ENCODE results near the gene RASGEF1B.
A peak's percentile ranks its signal among the peaks of the same experiment; 100 is the strongest.

The RASGEF1B gene

DNA sequence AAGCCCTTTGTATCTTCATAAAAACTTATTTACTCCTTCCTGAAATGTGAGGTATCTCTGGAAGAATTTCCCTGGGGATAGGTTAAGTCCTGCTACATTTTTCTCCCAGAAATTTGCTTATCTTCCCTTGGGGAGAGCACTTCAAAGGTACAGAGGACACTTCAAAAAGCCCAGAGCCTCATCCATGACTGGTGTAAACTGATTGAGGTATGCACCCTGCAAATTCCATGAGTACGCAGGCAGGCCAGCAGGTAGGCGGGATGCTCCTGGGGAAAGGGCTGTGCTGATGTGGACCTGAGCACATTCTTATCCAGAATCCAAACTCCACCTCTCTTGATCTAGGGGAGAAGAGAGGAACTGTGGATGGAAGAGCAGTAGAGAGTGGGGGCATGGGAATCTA is 26.3 kb upstream of the RASGEF1B start:
- Histone ChIP-seq H4K91ac (ENCODE audit: low read length) (no peak overlapping the region), H3K36me3 (ENCODE audit: control insufficient read depth in 1 of 2, insufficient read depth in 2 of 2, low read depth in 1 of 2, low read length in 2 of 2) (no peaks in the 10 kb centered on the region), H2AK5ac (ENCODE audit: low read length, severe bottlenecking) (no peak overlapping the region), H3K18ac (ENCODE audit: low read depth in 1 of 2, low read length in 2 of 2) (no peak overlapping the region), H3K27me3 (ENCODE audit: control insufficient read depth in 1 of 2, insufficient read depth in 1 of 2, low read length in 2 of 2) (peaks cover 5 to 27% of the 10 kb centered on the region in 2 experiments), H4K8ac (ENCODE audit: low read length) (no peak overlapping the region), H2AFZ (ENCODE audit: low read depth, low read length) (no peak overlapping the region), H3K9ac (ENCODE audit: low read length) (no peak overlapping the region), H3K9me3 (ENCODE audit: control insufficient read depth, low read length) (no peaks in the 10 kb centered on the region), H3K4me2 (ENCODE audit: low read length, poor library complexity, severe bottlenecking) (no peak overlapping the region), H3K14ac (ENCODE audit: low read length in 2 of 2) (no peak overlapping the region), H2BK5ac (ENCODE audit: low read depth, low read length, poor library complexity, severe bottlenecking) (no peak overlapping the region), H2BK12ac (ENCODE audit: low read length in 2 of 2) (no peak overlapping the region), H3K4me1 (ENCODE audit: control insufficient read depth, insufficient read depth, low read depth, low read length) (no peaks in the 10 kb centered on the region), H2BK15ac (ENCODE audit: low read depth, poor library complexity, severe bottlenecking) (no peak overlapping the region), H3K4ac (ENCODE audit: low read depth in 1 of 2, low read length in 2 of 2) (no peak overlapping the region), H2BK120ac (ENCODE audit: low read depth, low read length) (no peak overlapping the region), H3K79me1 (replicated peaks; ENCODE audit: low read length, poor library complexity, severe bottlenecking) (no peaks in the 10 kb centered on the region), H3K23ac (ENCODE audit: low read length in 2 of 2) (no peak overlapping the region), H3K27ac (ENCODE audit: low read length, poor library complexity, severe bottlenecking) (no peak overlapping the region), H3K4me3 (ENCODE audit: insufficient read depth in 1 of 2, low read depth in 1 of 2, low read length in 2 of 2) (no peak overlapping the region)
- no peak for DNase-seq
- WGBS: 86% methylated on average over 1 of the region's 2 CpGs

- H4K8ac ChIP-seq (ENCODE audit: low read length): no peak overlapping the region
- H4K91ac ChIP-seq (ENCODE audit: low read length): no peak overlapping the region
- no peak overlapping the region for H3K4ac ChIP-seq (ENCODE audit: low read depth in 1 of 2, low read length in 2 of 2)
- H2BK5ac ChIP-seq (ENCODE audit: low read depth, low read length, poor library complexity, severe bottlenecking): no peak overlapping the region
- H2BK12ac ChIP-seq (ENCODE audit: low read length in 2 of 2): no peak overlapping the region
- no peak overlapping the region for H2AFZ ChIP-seq (ENCODE audit: low read depth, low read length)
- H3K4me1 ChIP-seq (ENCODE audit: control insufficient read depth, insufficient read depth, low read depth, low read length): no peaks in the 10 kb centered on the region
- H3K27me3 ChIP-seq (ENCODE audit: control insufficient read depth in 1 of 2, insufficient read depth in 1 of 2, low read length in 2 of 2): peaks cover 0 to 12% of the 10 kb centered on the region in 2 experiments
- H3K4me3 ChIP-seq (ENCODE audit: insufficient read depth in 1 of 2, low read depth in 1 of 2, low read length in 2 of 2): no peak overlapping the region
- no peaks in the 10 kb centered on the region for H3K36me3 ChIP-seq (ENCODE audit: control insufficient read depth in 1 of 2, insufficient read depth in 2 of 2, low read depth in 1 of 2, low read length in 2 of 2)
- H3K9ac ChIP-seq (ENCODE audit: low read length): no peak overlapping the region
- no peak overlapping the region for H2AK5ac ChIP-seq (ENCODE audit: low read length, severe bottlenecking)
- H3K79me1 ChIP-seq (replicated peaks; ENCODE audit: low read length, poor library complexity, severe bottlenecking): no peaks in the 10 kb centered on the region
- H3K4me2 ChIP-seq (ENCODE audit: low read length, poor library complexity, severe bottlenecking): no peak overlapping the region
- no peak overlapping the region for H3K14ac ChIP-seq (ENCODE audit: low read length in 2 of 2)
- no peak overlapping the region for H3K23ac ChIP-seq (ENCODE audit: low read length in 2 of 2)
- peaks cover 3% of the 10 kb centered on the region for H3K9me3 ChIP-seq (ENCODE audit: control insufficient read depth, low read length)
- no peak overlapping the region for H3K27ac ChIP-seq (ENCODE audit: low read length, poor library complexity, severe bottlenecking)
- no peak for DNase-seq
- no peak overlapping the region for H2BK120ac ChIP-seq (ENCODE audit: low read depth, low read length)
- H3K18ac ChIP-seq (ENCODE audit: low read depth in 1 of 2, low read length in 2 of 2): no peak overlapping the region
- H2BK15ac ChIP-seq (ENCODE audit: low read depth, poor library complexity, severe bottlenecking): no peak overlapping the region
These were observed 23.6 kb upstream of the RASGEF1B start for GRCh38 chr4:81495345-81495744.

GRCh38 chr4:81494031-81494431 is 22.3 kb upstream of the RASGEF1B start:
- Histone ChIP-seq H3K9ac (ENCODE audit: low read length) (peak overlapping the region; percentile 78), H2BK15ac (ENCODE audit: low read depth, poor library complexity, severe bottlenecking) (no peak overlapping the region), H2BK12ac (ENCODE audit: low read length in 2 of 2) (no peak overlapping the region), H3K9me3 (ENCODE audit: control insufficient read depth, low read length) (peaks cover 3% of the 10 kb centered on the region), H2AFZ (ENCODE audit: low read depth, low read length) (no peak overlapping the region), H4K91ac (ENCODE audit: low read length) (no peak overlapping the region), H2BK5ac (ENCODE audit: low read depth, low read length, poor library complexity, severe bottlenecking) (no peak overlapping the region), H2BK120ac (ENCODE audit: low read depth, low read length) (no peak overlapping the region), H3K36me3 (ENCODE audit: control insufficient read depth in 1 of 2, insufficient read depth in 2 of 2, low read depth in 1 of 2, low read length in 2 of 2) (no peaks in the 10 kb centered on the region), H3K27me3 (ENCODE audit: control insufficient read depth in 1 of 2, insufficient read depth in 1 of 2, low read length in 2 of 2) (peaks cover 0 to 9% of the 10 kb centered on the region in 2 experiments), H3K4ac (ENCODE audit: low read depth in 1 of 2, low read length in 2 of 2) (no peak overlapping the region), H3K4me1 (ENCODE audit: control insufficient read depth, insufficient read depth, low read depth, low read length) (no peaks in the 10 kb centered on the region), H3K14ac (ENCODE audit: low read length in 2 of 2) (no peak overlapping the region), H3K79me1 (replicated peaks; ENCODE audit: low read length, poor library complexity, severe bottlenecking) (no peaks in the 10 kb centered on the region), H3K4me3 (ENCODE audit: insufficient read depth in 1 of 2, low read depth in 1 of 2, low read length in 2 of 2) (peak overlapping the region in 1 of 2 experiments; percentile 37), H3K4me2 (ENCODE audit: low read length, poor library complexity, severe bottlenecking) (no peak overlapping the region), H2AK5ac (ENCODE audit: low read length, severe bottlenecking) (no peak overlapping the region), H4K8ac (ENCODE audit: low read length) (no peak overlapping the region), H3K27ac (ENCODE audit: low read length, poor library complexity, severe bottlenecking) (no peak overlapping the region), H3K18ac (ENCODE audit: low read depth in 1 of 2, low read length in 2 of 2) (no peak overlapping the region), H3K23ac (ENCODE audit: low read length in 2 of 2) (no peak overlapping the region)
- WGBS: no CpG with 5 or more reads among the region's 1 CpG
- DNase-seq: peak; percentile 8

GRCh38 chr4:81492606-81493230 is 21.0 kb upstream of the RASGEF1B start:
- H4K8ac ChIP-seq (ENCODE audit: low read length): no peak overlapping the region
- no peak overlapping the region for H4K91ac ChIP-seq (ENCODE audit: low read length)
- H3K4me3 ChIP-seq (ENCODE audit: insufficient read depth in 1 of 2, low read depth in 1 of 2, low read length in 2 of 2): no peak overlapping the region
- H2BK120ac ChIP-seq (ENCODE audit: low read depth, low read length): no peak overlapping the region
- no peak overlapping the region for H3K27ac ChIP-seq (ENCODE audit: low read length, poor library complexity, severe bottlenecking)
- no peak overlapping the region for H2BK5ac ChIP-seq (ENCODE audit: low read depth, low read length, poor library complexity, severe bottlenecking)
- no CpG with 5 or more reads among the region's 1 CpG for WGBS
- H3K14ac ChIP-seq (ENCODE audit: low read length in 2 of 2): no peak overlapping the region
- no peak for DNase-seq
- H3K4me1 ChIP-seq (ENCODE audit: control insufficient read depth, insufficient read depth, low read depth, low read length): no peaks in the 10 kb centered on the region
- no peak overlapping the region for H3K9ac ChIP-seq (ENCODE audit: low read length)
- no peak overlapping the region for H3K18ac ChIP-seq (ENCODE audit: low read depth in 1 of 2, low read length in 2 of 2)
- no peaks in the 10 kb centered on the region for H3K27me3 ChIP-seq (ENCODE audit: control insufficient read depth in 1 of 2, insufficient read depth in 1 of 2, low read length in 2 of 2)
- no peak overlapping the region for H2BK15ac ChIP-seq (ENCODE audit: low read depth, poor library complexity, severe bottlenecking)
- H3K4ac ChIP-seq (ENCODE audit: low read depth in 1 of 2, low read length in 2 of 2): no peak overlapping the region
- no peak overlapping the region for H3K4me2 ChIP-seq (ENCODE audit: low read length, poor library complexity, severe bottlenecking)
- no peak overlapping the region for H2AK5ac ChIP-seq (ENCODE audit: low read length, severe bottlenecking)
- no peak overlapping the region for H2AFZ ChIP-seq (ENCODE audit: low read depth, low read length)
- H2BK12ac ChIP-seq (ENCODE audit: low read length in 2 of 2): no peak overlapping the region
- no peaks in the 10 kb centered on the region for H3K36me3 ChIP-seq (ENCODE audit: control insufficient read depth in 1 of 2, insufficient read depth in 2 of 2, low read depth in 1 of 2, low read length in 2 of 2)
- no peaks in the 10 kb centered on the region for H3K79me1 ChIP-seq (replicated peaks; ENCODE audit: low read length, poor library complexity, severe bottlenecking)
- H3K23ac ChIP-seq (ENCODE audit: low read length in 2 of 2): no peak overlapping the region
- peaks cover 3% of the 10 kb centered on the region for H3K9me3 ChIP-seq (ENCODE audit: control insufficient read depth, low read length)
